GM21360 (cell line): ENCODE measurements around the gene SBF2.

Experiments used
- ATAC-seq: cut with Tn5 transposase; IDR thresholded peaks from one replicate; pipeline ENCODE4 v1.9.1; 2021; ENCODE audit warnings: mild to moderate bottlenecking, moderate library complexity; ENCODE audit not compliant: unreplicated experiment

The SBF2 gene

DNA sequence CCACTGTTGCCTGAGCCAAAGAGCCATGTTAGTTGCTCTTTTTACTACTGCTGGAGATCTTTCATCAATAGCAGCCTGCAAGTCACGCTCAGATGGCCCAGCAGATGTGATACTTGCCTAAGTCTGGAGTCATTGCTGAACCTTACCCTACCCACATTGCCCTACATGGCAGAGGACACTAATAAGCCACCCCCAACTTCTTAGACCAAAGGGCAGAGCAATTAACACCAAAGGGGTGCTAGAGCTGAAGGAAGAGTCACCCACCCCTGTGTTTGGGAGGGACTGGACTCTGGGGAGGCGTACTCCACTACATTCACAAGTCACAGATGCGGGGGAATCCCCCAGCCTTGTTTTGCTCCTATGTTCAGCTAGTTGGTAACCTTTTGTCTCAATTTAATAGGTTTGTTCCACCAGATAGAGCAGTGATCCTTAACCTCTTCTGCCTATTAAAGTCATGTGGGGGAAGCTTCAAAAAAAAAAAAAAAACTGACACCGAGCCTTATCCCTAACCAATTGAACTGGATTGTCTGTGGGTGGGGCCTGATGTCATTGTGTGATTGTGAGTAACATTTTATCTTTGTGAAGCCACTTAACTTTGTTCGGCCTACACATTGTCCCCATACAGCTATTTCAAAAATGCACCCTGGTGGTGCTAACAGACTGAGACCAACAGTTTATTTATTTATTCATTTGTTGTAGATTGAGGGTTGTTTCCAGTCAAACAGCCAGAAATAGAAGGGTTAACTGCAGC, 23.9 kb upstream of the SBF2 start:
- peak; percentile 46 for ATAC-seq

DNA sequence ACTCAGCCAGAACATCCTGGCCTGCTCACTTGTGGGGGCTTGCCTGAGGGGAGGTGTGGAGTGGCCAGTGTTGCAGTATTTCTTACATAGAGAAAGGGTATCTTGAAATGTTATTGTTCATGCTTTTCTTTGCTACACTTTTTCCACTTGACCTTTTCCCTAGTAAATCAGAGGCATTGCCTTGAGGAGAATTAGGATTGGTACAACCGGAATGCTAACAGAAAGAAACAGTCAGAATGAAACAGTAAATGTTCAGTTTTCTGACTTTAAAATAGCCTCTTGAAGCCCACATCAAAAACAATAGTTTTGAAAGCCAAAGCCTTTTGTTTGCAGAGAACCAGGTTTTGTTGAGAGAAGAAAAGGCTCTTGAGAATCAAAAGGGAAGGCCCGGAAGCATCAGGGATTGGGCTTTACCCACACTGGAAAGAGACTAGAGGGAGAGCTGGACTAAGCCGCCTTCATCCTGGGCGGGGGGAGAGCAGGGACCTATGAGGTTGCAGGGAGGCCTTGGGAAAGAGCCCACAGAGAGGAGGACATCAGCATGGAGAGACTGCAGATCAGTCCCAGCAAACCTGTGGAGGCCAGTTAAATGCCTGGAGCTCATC, 23.2 kb upstream of the SBF2 start:
- peak; percentile 33 for ATAC-seq

DNA sequence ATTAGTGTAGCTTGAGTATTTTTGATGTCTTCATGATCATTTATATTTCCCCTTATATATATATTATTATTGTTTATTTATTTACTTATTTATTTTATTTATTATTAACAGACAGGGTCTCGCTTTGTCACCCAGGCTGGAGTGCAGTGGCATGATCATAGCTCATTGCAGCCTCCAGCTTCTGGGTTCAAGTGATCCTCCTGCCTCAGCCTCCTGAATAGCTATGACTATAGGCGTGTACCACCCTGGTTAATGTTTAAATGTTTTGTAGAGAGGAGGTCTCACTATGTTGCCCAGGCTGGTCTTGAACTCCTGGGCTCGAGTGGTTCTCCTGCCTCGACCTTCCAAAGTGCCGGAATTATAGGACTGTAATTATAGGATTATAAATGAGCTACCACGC, 21.1 kb upstream of the SBF2 start:
- ATAC-seq, result no peak

DNA sequence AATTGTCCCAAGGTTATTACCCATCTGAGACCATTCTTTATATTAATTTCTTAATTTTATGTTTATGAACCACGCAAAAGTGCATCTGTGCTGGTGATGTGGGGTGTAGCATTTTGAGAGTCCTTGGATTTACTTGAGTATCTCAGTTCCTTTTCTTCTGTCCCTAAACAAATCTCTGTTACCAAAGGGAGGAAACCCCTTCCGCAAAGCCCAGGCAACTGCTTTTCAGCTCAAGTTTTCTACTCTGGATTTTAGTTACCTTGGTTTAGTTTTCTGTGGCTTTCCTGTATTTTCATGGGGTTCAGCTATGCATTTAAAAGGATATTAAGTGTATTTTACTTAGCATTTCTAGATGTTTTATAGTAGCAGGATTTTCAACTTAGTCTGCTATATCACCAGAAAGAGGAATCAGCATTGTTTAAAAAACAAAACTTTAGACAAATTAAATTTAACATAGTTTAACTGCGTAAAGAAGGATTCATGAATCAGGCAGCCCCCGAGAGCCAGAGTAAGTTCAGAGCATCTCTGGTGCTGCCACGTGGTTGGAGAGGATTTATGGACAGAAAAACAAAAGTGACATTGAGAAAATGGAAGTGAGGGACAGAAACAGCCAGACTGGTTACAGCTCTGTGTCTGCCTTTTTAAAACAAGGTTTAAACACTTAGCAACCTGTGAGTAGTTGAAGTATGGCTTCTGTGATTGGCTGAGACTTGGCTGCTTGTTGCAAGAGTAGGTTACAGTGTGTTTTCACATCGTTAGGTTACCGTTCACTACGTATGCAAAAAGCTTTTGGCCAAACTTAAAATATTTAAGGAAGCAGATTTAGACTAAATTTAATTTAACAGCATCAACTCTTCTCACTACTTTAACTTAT, 20.4 kb upstream of the SBF2 start:
- peak; percentile 69 for ATAC-seq

DNA sequence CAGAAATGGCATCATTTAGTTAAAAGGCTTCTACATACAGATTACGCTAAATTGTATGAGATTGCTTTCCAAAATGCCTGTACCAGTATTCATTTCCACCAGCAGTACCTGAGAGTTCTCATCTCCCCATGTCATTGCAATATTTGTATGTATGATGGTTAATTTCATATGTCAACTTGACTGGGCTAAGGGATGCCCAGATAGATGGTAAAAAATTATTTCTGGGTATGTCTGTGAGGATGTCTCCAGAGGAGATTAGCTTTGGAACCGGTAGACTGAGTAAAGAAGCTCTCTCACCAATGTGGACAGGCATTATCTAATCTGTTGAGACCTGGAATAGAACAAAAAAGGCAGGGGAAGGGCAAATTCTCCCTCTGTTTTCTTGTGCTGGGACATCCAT, 17.8 kb upstream of the SBF2 start:
- ATAC-seq, result no peak

DNA sequence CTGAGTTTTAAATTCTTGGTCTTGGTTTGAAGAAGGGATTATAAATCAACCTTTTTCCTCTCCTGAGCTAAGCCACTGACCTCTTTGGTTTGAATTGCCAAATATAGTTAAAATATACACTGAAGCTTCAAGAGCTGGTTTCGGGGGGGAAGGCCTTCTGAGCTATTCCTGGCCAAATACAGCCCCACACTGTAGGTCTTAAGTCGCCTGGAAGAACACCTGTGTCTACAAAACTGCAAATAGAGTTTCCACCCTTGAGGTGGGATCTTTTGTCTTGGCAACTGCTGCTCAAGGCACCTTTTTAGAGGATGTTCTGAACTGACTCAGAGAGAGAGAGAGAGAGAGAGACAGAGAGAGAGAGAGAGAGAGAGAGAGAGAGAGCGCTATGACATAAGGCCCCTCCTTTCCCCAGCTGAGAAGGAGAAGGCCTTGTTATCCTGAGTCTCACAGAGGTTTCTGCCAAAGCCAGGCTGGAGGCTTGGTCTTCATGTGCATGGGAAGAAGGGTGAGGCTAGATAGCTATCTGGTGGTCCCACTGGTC, 16.4 kb upstream of the SBF2 start:
- no peak for ATAC-seq

DNA sequence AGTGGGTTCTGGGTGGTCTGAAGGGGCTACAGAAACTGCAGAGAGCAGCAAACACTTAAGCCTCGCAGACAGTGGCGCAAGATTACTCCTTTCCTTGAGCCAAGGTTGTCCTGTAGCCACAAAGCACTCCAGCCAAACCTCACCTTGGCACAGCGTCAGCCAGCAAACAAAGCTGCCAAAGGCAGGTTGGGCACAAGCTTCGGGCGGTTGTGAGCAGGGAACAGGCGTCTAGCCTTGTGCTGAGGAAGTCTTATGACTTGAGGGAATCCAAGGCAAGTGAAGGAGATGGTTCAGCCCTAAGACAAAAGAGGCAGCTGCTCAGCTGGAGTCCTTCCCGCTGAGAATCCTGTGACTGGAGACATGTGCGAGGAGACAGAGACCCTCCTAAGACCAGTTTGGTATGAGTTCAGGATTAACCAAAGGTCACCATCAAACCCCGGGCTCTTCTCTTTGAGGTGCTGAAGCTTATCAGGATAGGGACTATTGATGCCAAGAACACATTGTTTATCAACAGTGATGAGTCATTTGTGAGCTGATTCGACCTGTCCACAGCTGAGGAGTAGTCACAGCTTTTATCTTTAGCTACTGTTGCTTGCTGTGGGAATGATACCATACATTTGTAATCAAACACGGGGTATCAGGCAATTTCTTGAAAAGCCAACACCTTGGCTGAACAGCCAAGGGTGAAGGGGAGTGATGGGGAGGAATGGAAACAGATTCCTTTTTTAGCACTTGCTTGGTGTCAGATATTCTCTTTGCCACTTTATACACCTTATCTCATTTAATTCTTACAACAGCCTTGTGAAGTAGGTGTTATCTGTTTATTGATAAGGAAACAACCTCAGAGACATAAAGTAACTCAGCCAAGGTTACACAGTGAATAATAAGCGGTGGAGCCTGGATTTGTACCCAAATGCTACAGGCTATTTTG, 15.4 kb upstream of the SBF2 start:
- no peak for ATAC-seq

DNA sequence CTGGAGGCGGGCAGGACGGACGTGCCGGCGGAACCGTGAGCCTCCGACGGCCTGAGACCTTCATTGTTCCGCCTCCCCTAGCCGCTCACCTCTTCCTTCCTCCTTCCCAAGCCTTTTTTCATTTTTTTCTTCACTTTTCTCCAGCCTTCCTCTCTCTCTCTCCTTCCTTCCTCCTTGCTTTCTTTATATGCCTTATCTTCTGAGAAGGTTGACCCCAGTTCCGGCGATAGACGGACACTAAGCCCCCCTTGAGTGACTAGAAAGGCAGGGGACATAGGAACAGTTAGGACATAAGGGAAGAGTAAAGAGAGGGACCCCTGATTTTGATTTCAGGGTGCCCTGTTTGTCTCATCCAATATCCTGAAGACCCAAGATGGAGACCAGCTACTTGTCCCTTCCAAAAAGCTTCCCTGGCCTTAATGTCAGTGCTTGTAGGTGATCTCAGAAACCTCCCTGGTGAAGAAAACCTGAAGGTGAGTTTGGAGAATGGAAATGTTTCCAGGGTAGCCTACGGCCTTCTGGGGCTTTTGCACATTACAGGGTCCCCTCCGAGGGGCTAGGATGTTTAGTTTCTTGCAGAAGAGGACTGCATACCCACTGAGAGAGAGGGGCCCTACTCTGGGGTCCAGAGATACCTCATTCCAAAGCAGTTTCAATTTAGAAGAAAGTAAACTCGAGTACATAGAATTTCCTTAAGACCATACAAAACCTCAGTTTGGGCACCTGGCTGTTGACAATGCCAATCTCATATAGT, 14.4 kb upstream of the SBF2 start:
- ATAC-seq, result no peak

DNA sequence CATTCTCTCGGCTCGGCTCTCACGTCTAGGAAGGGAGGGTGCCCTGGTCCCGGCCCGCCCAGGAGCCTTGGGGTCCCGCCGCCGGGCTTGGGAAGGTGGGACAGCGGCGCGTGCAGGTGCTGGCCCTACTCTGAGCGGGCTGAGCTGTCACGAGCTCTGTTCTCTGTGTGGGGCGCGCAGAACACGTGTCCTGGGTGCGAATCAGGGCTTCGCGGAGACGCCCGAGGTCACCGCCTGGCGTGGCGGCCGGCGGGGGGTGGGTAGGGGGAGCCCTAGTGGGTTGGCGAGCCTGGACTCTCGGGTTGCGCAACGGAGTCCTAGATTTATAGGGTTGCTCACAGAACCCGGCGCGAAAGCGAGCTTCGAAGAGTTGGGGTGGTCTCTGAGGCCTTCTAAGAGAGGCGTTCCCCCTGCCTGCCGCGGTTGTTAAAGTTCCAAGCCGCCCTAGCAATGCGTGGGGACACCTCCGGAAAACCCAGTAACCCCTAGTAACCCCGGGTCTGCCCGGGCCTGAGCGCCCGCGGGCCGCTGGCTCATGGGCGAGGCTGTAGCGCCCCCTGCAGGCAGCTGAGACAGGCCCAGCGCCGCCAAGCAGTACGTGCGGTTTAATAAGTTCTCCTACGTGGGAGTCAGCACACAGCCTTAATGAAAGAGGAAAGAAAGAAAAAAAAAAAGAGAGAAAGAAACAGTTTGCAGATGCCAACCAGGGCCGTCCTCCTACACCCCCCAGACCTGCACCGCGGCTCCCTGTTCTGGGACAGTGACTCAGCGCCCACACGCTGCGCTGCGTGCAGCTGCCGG, 13.6 kb upstream of the SBF2 start:
- ATAC-seq, result peak; percentile 50

DNA sequence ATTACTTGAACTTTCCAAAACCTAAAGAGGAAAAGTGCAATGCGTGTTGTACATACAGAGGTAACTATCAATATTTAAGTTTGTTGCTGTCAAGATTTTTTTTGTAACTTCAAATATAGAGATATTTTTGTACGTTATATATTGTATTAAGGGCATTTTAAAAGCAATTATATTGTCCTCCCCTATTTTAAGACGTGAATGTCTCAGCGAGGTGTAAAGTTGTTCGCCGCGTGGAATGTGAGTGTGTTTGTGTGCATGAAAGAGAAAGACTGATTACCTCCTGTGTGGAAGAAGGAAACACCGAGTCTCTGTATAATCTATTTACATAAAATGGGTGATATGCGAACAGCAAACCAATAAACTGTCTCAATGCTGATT, 13.0 kb upstream of the SBF2 start:
- ATAC-seq, result peak; percentile 7

DNA sequence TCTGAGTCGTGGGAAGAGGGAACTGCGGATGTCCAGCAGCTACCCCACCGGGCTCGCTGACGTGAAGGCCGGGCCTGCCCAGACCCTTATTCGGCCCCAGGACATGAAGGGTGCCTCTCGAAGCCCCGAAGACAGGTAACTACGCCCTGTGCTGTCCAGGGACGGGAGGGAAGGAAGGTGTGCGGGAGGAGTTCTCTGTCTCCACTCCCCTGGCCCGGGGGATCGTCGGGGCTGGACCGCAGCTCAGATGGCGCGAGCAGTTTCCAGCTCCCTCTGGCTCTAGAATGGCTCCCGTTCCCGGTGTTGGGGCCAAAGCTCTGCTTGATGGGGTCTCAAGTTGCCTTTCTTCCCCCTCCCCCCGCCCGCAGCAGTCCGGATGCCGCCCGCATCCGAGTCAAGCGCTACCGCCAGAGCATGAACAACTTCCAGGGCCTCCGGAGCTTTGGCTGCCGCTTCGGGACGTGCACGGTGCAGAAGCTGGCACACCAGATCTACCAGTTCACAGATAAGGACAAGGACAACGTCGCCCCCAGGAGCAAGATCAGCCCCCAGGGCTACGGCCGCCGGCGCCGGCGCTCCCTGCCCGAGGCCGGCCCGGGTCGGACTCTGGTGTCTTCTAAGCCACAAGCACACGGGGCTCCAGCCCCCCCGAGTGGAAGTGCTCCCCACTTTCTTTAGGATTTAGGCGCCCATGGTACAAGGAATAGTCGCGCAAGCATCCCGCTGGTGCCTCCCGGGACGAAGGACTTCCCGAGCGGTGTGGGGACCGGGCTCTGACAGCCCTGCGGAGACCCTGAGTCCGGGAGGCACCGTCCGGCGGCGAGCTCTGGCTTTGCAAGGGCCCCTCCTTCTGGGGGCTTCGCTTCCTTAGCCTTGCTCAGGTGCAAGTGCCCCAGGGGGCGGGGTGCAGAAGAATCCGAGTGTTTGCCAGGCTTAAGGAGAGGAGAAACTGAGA, 12.2 kb upstream of the SBF2 start:
- ATAC-seq, result no peak

DNA sequence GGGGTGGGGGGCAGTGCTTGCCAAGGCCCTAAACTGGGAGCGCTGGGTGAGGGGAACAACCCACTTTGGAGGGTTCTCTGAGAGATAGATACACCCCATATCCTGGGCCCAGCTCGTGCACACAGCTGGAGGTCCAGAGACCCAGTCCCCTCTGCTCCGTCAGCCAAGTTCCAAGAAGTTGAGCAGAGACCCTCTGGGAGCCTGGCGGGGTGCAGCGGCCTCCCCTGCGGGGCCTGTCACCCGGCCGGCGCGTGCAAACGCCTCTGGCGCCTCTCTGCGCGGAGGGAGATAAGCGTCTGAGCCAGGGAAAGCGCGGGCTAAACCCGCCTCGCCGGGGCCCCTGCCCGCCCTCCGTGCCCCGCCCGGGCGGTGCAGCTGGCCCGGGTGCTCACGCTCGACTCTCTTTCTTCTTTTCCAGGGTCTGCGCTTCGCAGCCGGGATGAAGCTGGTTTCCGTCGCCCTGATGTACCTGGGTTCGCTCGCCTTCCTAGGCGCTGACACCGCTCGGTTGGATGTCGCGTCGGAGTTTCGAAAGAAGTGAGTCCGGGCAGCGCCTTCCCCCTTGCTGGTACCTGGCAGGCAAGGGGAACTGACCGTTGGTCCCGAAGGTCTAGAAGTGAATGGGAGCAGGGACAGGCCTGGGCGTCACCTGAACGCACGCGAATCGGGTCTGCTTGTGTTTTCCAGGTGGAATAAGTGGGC, 11.4 kb upstream of the SBF2 start:
- no peak for ATAC-seq

DNA sequence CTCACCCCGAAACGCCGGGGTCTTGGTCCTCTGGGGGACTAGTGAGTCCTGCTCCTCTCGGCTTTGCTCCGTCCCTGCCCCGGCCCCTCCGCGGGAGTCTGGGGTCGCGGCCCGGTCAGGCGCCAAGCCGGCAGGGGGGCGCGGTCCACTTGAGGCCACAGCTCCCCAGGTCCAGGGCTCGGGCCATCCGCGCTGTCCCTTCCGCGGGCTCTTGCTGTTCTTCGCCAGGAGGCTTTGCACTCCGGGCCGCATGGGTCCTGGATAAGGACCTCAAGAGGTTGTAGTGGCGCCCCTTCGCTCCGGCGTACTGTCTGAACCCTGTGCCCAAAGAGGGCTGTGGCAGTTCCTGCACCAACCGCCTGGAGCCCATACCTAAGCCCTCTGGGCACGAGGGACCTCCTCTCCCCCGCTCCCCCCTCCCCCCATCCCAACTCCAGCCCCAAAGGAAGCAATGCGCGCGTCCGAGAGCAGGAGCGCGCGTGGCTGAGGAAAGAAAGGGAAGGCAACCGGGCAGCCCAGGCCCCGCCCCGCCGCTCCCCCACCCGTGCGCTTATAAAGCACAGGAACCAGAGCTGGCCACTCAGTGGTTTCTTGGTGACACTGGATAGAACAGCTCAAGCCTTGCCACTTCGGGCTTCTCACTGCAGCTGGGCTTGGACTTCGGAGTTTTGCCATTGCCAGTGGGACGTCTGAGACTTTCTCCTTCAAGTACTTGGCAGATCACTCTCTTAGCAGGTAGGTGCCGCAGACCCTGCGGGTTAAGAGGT, 10.7 kb upstream of the SBF2 start, which contains the start of gene ADM:
Gene ADM (plus strand): TSS at position 579 of the 767 bp plus-strand sequence. CDS start 628 bp downstream, outside the sequence.
- no peak for ATAC-seq

DNA sequence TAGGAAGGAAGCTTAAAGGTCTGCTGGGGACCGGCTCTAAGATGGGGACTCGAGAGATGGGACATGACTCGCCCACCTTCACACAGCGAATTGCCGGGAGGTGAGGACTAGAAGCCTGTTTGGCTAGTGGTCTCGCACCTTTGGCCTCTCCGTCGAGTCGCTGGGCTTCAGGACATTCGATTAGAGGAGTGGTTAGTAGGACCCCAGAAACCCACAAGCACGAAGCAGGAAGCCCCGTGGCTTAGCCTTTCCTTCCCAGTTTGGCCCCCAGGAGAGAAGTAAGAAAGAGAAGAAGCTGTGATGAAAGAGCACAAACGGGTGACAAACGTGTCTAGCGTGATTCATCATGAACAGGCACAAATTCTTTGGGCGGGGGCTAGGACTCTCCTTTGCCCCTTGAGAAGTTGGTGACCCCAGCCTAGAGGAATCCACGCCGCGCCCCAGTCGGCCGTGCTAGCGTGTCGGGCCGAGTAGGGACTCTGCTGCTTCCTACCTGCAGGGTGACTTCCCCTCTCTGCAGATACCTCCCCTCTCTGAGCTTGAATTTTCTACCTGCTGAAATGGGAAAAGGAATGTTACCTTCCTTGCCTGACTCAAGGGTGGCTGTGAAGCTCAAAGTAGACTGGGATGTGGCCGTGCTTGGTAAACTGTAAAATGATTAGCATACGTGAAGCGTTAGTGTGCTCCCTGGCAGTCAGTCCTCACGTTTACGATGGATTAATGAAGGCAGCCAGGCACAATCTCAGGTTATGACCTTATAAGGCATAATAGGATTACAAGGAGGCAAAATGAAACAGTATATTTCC, 9.7 kb upstream of the SBF2 start:
- no peak for ATAC-seq

DNA sequence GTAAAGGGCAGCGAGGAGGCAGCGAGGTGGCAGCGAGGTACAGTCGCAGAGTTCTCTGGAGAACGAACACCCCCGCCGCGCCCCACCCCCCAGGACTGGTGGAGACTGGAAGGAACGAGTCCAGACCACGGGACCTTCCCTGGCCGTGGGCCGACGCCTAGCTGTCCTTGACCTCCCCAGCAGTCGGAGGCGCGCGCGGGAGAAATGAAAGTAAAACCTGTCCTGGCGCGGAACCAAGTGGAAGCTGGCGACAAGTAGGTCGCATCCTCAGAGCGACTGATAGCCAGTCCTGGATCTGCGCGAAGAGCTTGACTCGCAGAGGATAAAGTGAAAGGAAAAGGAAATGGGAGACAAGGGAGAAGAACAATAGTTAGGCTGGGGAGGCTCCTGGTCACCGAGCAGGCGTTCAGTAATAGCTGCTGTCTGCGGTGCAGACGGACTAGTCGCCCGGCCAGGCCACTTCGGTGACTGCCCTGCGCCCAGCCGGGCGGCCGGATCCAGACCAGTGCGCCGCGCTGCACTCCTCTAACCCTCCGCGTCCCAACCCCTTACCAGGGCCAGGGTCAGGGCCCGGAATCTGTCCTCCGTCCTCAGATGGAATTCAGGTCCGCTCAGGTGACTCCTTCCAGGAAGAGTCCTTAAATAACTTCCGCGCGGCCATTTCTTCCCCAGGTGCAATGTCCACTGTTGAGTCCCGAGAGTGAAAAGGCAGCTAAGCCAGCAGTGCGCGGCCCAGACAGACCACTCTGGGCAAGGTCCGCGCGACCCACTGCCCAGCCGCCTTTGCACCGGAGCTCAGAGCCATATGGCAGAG, 8.9 kb upstream of the SBF2 start:
- no peak for ATAC-seq
